Neural cell (in vitro differentiated cells): ENCODE measurements around the gene TSPAN4. TPM values are rescaled to one million over a fixed set of nuclear protein-coding genes. Genes with fewer than 3 reads are reported as not detected.

ENCODE experiments used
- H2AFZ ChIP-seq: fragments of 200-600, 300-800 bp; sonication (generic), shearing (Covaris generic); 2 replicates; pipeline ENCODE4 v1.6.0; 2014; ENCODE audit warnings: low read depth, mild to moderate bottlenecking, antibody characterized with exemption, low read length, moderate library complexity
- H3F3A ChIP-seq: fragments of 200-600 bp; shearing (Covaris generic); 2 replicates; pipeline ENCODE4 v1.6.1; 2016; ENCODE audit warnings: mild to moderate bottlenecking, moderate library complexity, mixed read lengths, antibody characterized with exemption, low read length; ENCODE audit not compliant: insufficient read depth, poor library complexity, severe bottlenecking
- H3K27ac ChIP-seq: fragments of 200-600, 300-800 bp; sonication (generic), shearing (Covaris generic); 2 replicates; pipeline ENCODE4 v1.5.1; 2014; ENCODE audit warnings: mild to moderate bottlenecking, low read length, moderate library complexity
- H3K27me3 ChIP-seq: fragments of 300-800, 200-600 bp; sonication (generic), shearing (Covaris generic); 2 replicates; pipeline ENCODE4 v1.6.0; 2014; ENCODE audit warnings: mild to moderate bottlenecking, low read depth, low read length, moderate library complexity; ENCODE audit not compliant: insufficient read depth
- H3K36me3 ChIP-seq: fragments of 300-800, 200-600 bp; sonication (generic), shearing (Covaris generic); 2 replicates; pipeline ENCODE4 v1.5.1; 2014; ENCODE audit warnings: mild to moderate bottlenecking, antibody characterized with exemption, low read length, moderate library complexity; ENCODE audit not compliant: insufficient read depth
- H3K4me2 ChIP-seq: fragments of 300-800, 200-600 bp; sonication (generic), shearing (Covaris generic); 2 replicates; pipeline ENCODE4 v1.6.0; 2014; ENCODE audit warnings: mild to moderate bottlenecking, low read length
- H3K4me3 ChIP-seq: fragments of 300-800, 200-600 bp; sonication (generic), shearing (Covaris generic); 2 replicates; pipeline ENCODE4 v1.5.1; 2014; ENCODE audit warnings: mild to moderate bottlenecking, low read length, moderate library complexity
- H3K79me2 ChIP-seq: fragments of 200-600 bp; shearing (Covaris generic); replicated peaks from 2 replicates; pipeline ENCODE4 v1.6.0; 2014; ENCODE audit warnings: mild to moderate bottlenecking, low read length, moderate library complexity; ENCODE audit not compliant: insufficient read depth
- H3K9ac ChIP-seq: fragments of 300-800, 200-600 bp; sonication (generic), shearing (Covaris generic); 2 replicates; pipeline ENCODE4 v1.6.1; 2016; ENCODE audit warnings: mild to moderate bottlenecking, low read length, mixed read lengths
- H3K9me2 ChIP-seq: fragments of 200-600 bp; shearing (Covaris generic); 2 replicates; pipeline ENCODE4 v1.6.1; 2016; ENCODE audit warnings: mild to moderate bottlenecking, low read length, mixed read lengths; ENCODE audit not compliant: insufficient read depth
- H3K9me3 ChIP-seq: fragments of 200-600, 300-800 bp; sonication (generic), shearing (Covaris generic); 2 replicates; pipeline ENCODE4 v1.6.1; 2016; ENCODE audit warnings: mild to moderate bottlenecking, mixed run types, low read length, moderate library complexity, mixed read lengths
- H4K20me1 ChIP-seq: fragments of 200-600 bp; shearing (Covaris generic); 2 replicates; pipeline ENCODE4 v1.6.1; 2016; ENCODE audit warnings: mild to moderate bottlenecking, mixed run types; ENCODE audit not compliant: insufficient read depth
- EP300 ChIP-seq: fragments of 450-650 bp; conservative IDR thresholded peaks from 2 replicates; pipeline ENCODE4 v1.6.1; 2014; ENCODE audit warnings: antibody characterized with exemption, mild to moderate bottlenecking, moderate library complexity; ENCODE audit not compliant: poor library complexity, severe bottlenecking
- EZH2 ChIP-seq: fragments of 200-600, 300-800 bp; shearing (Covaris generic), sonication (generic); IDR thresholded peaks from 2 replicates; pipeline ENCODE4 v1.6.1; 2014; ENCODE audit warnings: antibody characterized with exemption, low read length, borderline replicate concordance, mild to moderate bottlenecking; ENCODE audit not compliant: insufficient read depth, poor library complexity, severe bottlenecking
- MXI1 ChIP-seq: fragments of 450-650 bp; conservative IDR thresholded peaks from 2 replicates; pipeline ENCODE4 v1.6.1; 2014; ENCODE audit warnings: antibody characterized with exemption, mild to moderate bottlenecking; ENCODE audit not compliant: poor library complexity, severe bottlenecking
- POLR2AphosphoS5 ChIP-seq: IDR thresholded peaks from 2 replicates; pipeline ENCODE4 v1.6.1; 2012
- RAD21 ChIP-seq: fragments of 450-650 bp; conservative IDR thresholded peaks from 2 replicates; pipeline ENCODE4 v1.6.1; 2014; ENCODE audit warnings: antibody characterized with exemption, mild to moderate bottlenecking, moderate library complexity
- SMC3 ChIP-seq: fragments of 450-650 bp; conservative IDR thresholded peaks from 2 replicates; pipeline ENCODE4 v1.6.1; 2014; ENCODE audit warnings: antibody characterized with exemption, mild to moderate bottlenecking, moderate library complexity; ENCODE audit not compliant: poor library complexity
- TAF1 ChIP-seq: IDR thresholded peaks from 2 replicates; pipeline ENCODE4 v1.6.1; 2012; ENCODE audit warnings: low read depth
- polyA plus RNA-seq: library from polyadenylated mRNA; depleted of rRNA; stranded (reverse); fragments of >200 nt; gene quantifications from 2 replicates; pipeline ENCODE4 v1.2.3, GENCODE V29; 2014
- TF ChIP-seq, protein P1 (sequence below): IDR thresholded peaks from 2 replicates; pipeline ENCODE4 v1.6.1; 2012; ENCODE audit warnings: borderline replicate concordance
- TF ChIP-seq, protein P2 (sequence below): fragments of 450-650 bp; IDR thresholded peaks from 2 replicates; pipeline ENCODE4 v1.5.1; 2014; ENCODE audit warnings: antibody characterized with exemption, mild to moderate bottlenecking, moderate library complexity; ENCODE audit not compliant: poor library complexity, severe bottlenecking

The TSPAN4 gene
- polyA plus RNA-seq, 1 donor from 2014 or later = 68.1 TPM

DNA sequence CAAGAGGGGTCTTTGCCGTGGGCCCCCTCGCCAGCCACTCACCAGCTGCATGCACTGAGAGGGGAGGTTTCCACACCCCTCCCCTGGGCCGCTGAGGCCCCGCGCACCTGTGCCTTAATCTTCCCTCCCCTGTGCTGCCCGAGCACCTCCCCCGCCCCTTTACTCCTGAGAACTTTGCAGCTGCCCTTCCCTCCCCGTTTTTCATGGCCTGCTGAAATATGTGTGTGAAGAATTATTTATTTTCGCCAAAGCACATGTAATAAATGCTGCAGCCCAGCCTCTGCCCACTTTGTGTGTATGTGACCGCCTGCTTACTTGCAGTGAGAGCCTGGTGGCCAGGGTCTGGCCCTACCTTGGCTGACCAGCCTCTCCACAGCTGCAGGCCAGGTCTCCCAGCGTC, 17.7 kb upstream of the TSPAN4 start:
- no peak overlapping the region for H2AFZ ChIP-seq
- H3K9me3 ChIP-seq = no peaks in the 10 kb centered on the region
- H3K27ac ChIP-seq = no peak overlapping the region
- H3K27me3 ChIP-seq = peaks cover 29% of the 10 kb centered on the region
- no peak overlapping the region for H3K4me3 ChIP-seq
- peaks cover 3% of the 10 kb centered on the region for H3K79me2 ChIP-seq
- H4K20me1 ChIP-seq = no peaks in the 10 kb centered on the region
- TF ChIP-seq, protein P1, sequence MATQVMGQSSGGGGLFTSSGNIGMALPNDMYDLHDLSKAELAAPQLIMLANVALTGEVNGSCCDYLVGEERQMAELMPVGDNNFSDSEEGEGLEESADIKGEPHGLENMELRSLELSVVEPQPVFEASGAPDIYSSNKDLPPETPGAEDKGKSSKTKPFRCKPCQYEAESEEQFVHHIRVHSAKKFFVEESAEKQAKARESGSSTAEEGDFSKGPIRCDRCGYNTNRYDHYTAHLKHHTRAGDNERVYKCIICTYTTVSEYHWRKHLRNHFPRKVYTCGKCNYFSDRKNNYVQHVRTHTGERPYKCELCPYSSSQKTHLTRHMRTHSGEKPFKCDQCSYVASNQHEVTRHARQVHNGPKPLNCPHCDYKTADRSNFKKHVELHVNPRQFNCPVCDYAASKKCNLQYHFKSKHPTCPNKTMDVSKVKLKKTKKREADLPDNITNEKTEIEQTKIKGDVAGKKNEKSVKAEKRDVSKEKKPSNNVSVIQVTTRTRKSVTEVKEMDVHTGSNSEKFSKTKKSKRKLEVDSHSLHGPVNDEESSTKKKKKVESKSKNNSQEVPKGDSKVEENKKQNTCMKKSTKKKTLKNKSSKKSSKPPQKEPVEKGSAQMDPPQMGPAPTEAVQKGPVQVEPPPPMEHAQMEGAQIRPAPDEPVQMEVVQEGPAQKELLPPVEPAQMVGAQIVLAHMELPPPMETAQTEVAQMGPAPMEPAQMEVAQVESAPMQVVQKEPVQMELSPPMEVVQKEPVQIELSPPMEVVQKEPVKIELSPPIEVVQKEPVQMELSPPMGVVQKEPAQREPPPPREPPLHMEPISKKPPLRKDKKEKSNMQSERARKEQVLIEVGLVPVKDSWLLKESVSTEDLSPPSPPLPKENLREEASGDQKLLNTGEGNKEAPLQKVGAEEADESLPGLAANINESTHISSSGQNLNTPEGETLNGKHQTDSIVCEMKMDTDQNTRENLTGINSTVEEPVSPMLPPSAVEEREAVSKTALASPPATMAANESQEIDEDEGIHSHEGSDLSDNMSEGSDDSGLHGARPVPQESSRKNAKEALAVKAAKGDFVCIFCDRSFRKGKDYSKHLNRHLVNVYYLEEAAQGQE = no peak
- TF ChIP-seq SMC3 = no peak
- no peak for TF ChIP-seq EP300
- no peak for TF ChIP-seq MXI1
- TF ChIP-seq, protein P2, sequence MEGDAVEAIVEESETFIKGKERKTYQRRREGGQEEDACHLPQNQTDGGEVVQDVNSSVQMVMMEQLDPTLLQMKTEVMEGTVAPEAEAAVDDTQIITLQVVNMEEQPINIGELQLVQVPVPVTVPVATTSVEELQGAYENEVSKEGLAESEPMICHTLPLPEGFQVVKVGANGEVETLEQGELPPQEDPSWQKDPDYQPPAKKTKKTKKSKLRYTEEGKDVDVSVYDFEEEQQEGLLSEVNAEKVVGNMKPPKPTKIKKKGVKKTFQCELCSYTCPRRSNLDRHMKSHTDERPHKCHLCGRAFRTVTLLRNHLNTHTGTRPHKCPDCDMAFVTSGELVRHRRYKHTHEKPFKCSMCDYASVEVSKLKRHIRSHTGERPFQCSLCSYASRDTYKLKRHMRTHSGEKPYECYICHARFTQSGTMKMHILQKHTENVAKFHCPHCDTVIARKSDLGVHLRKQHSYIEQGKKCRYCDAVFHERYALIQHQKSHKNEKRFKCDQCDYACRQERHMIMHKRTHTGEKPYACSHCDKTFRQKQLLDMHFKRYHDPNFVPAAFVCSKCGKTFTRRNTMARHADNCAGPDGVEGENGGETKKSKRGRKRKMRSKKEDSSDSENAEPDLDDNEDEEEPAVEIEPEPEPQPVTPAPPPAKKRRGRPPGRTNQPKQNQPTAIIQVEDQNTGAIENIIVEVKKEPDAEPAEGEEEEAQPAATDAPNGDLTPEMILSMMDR = no peak
- TF ChIP-seq EZH2 = no peak
- TF ChIP-seq POLR2AphosphoS5 = no peak
- no peak for TF ChIP-seq TAF1
- no peak for TF ChIP-seq RAD21
- H3K9ac ChIP-seq = no peak overlapping the region
- H3K36me3 ChIP-seq = no peaks in the 10 kb centered on the region
- no peaks in the 10 kb centered on the region for H3K9me2 ChIP-seq
- H3F3A ChIP-seq = no peaks in the 10 kb centered on the region
- no peak overlapping the region for H3K4me2 ChIP-seq

DNA sequence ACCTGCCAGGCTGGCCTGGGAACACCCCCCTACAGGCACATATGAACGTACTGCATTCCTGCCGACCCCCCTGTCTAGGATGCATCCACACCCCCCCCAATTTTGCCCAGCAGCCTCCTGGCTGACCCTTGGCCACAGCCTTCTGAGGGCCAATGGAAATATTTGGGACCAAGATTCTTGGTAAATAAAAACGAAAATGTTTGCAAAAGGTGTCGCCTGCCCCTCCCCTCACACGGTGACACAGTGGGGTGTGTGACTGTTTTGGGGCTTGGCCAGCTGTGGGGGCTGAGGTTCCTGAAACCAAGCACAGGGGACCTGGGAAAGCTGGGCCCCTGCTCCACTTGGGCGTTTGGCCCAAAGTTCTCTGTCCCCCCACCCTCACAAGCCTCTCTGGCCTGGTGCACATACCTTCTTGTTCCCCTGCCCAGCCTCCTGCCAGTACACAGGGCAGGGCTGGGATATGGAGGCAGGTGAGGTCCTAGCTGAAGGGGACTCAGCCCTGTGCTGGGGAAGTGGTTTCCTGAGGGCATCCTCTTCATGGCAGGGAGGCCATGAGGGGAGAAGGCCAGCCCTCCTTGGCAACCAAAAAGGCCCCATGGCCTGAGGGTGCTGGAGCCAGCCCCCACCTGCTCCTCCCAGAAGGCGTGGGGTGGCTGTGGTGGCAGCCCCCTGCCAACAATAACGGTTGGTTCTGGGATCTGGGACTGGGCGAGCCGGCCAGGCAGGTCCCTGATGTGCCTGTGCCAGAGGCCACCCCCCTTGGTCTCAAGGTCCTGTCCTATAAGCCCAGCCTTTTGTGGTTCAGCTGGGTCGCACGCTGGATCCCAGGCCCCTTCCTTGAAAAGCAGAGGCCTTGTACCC, 17.1 kb upstream of the TSPAN4 start:
- no peak overlapping the region for H3K27ac ChIP-seq
- H3K4me2 ChIP-seq = no peak overlapping the region
- no peak for TF ChIP-seq RAD21
- no peaks in the 10 kb centered on the region for H3K79me2 ChIP-seq
- no peaks in the 10 kb centered on the region for H3K9me2 ChIP-seq
- no peaks in the 10 kb centered on the region for H4K20me1 ChIP-seq
- H3K9ac ChIP-seq = no peak overlapping the region
- no peak overlapping the region for H2AFZ ChIP-seq
- H3K9me3 ChIP-seq = no peaks in the 10 kb centered on the region
- no peaks in the 10 kb centered on the region for H3F3A ChIP-seq
- no peaks in the 10 kb centered on the region for H3K36me3 ChIP-seq
- H3K4me3 ChIP-seq = no peak overlapping the region
- H3K27me3 ChIP-seq = peaks cover 35% of the 10 kb centered on the region
